ENCODE results near the gene FIS1.

DNA sequence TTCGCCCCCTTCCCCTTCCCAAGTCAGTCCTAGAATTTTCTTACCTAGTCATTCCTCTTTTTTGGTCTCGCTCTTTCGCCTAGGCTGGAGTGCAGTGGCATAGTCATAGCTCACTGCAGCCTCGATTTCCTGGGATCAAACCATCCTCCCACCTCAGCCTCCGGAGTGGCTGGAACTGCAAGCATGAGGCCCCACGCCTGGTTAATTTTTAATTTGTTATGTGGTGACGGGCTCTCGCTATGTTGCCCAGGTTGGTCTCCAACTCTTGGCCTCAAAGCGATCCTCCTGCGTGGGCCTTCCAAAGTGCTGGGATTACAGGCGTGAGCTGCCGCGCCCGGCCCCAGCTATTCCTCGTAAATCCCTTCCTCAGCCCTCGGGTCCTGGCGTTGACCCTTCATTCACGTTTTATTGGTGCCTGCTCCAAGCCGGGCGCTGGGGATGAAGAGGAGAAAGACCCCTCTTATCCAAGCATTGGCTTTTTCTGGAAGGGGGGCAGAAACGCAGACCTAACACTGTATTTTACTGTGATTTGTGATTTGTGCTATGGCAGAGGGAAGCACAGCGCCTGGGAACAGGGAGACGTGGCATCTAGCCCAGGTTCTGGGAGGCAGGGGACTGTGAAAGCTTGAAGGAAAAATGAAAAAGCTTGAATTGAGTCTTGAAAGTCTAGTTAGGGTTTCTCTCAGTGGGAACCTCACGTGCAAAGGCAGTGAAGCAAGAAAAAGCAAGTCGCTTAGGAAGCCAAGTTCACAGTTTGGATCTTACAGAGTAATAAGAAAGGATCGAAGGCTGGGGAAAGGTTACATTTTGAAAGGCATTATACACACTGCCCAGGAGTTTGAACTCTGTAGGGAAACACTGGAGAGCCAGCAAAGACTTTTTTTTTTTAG, 26.4 kb downstream of the FIS1 start:
- TF ChIP-seq CTCF (IDR thresholded peaks at IDR 0.05) (no peak), POLR2A (IDR thresholded peaks at IDR 0.05) (no peak)
